ENCODE results near the gene PCED1B.

Gene PCED1B

DNA sequence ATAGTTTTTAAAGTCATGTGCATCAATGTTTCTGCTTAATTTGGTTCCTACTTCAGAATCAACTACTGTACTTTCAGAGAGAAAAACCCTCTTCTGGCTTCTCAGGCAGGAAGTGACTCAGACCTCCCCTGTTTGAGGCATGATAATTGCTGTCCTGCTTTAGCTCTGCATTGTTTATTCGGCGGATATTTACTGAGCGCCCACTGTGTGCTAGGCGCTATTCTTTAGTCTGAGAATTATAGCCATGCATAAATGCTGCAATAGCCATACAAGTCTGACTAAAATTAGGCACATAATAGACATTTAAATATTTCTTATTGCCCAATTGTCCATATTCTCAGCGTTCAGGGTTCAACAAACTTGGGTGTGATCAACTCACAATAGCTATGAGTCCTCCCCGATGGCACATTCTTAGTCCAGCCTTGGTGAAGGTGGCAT is 6.4 kb downstream of the PCED1B start (continued):
- TF ChIP-seq, protein P1, sequence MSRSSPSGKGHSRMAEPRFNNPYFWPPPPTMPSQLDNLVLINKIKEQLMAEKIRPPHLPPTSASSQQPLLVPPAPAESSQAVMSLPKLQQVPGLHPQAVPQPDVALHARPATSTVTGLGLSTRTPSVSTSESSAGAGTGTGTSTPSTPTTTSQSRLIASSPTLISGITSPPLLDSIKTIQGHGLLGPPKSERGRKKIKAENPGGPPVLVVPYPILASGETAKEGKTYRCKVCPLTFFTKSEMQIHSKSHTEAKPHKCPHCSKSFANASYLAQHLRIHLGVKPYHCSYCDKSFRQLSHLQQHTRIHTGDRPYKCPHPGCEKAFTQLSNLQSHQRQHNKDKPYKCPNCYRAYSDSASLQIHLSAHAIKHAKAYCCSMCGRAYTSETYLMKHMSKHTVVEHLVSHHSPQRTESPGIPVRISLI (tag by site-specific recombination; IDR thresholded peaks at IDR 0.05): no peak
- TF ChIP-seq ZIC2 (tag by site-specific recombination; IDR thresholded peaks at IDR 0.05) (peak; percentile 52), TRIM28 (IDR thresholded peaks at IDR 0.05; ENCODE audit: borderline replicate concordance, low read length) (peak; percentile 55; the same call in 1 of the 2 replicates), ZBTB17 (tag by site-specific recombination; IDR thresholded peaks at IDR 0.05) (peak; percentile 55), SP7 (tag by site-specific recombination; IDR thresholded peaks at IDR 0.05) (peak; percentile 92), ZNF629 (tag by site-specific recombination; IDR thresholded peaks at IDR 0.05) (0 out of 2 replicates have a peak, but pooled peaks have one; percentile 32), ZXDB (tag by site-specific recombination; IDR thresholded peaks at IDR 0.05) (no peak), GLIS1 (tag by site-specific recombination; IDR thresholded peaks at IDR 0.05) (peak; percentile 89), ZNF24 (tag by site-specific recombination; IDR thresholded peaks at IDR 0.05) (peak; percentile 43; the same call in 1 of the 2 replicates), ZNF140 (tag by site-specific recombination; IDR thresholded peaks at IDR 0.05) (no peak), ZNF366 (tag by site-specific recombination; conservative IDR thresholded peaks at IDR 0.05) (0 out of 2 replicates have a peak, but pooled peaks have one; percentile 28), ZNF660 (tag by site-specific recombination; IDR thresholded peaks at IDR 0.05) (peak; percentile 97)
- TF ChIP-seq, protein P2, sequence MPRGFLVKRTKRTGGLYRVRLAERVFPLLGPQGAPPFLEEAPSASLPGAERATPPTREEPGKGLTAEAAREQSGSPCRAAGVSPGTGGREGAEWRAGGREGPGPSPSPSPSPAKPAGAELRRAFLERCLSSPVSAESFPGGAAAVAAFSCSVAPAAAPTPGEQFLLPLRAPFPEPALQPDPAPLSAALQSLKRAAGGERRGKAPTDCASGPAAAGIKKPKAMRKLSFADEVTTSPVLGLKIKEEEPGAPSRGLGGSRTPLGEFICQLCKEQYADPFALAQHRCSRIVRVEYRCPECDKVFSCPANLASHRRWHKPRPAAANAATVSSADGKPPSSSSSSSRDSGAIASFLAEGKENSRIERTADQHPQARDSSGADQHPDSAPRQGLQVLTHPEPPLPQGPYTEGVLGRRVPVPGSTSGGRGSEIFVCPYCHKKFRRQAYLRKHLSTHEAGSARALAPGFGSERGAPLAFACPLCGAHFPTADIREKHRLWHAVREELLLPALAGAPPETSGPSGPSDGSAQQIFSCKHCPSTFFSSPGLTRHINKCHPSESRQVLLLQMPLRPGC (tag by site-specific recombination; IDR thresholded peaks at IDR 0.05): peak; percentile 51; the same call in 1 of the 2 replicates

DNA sequence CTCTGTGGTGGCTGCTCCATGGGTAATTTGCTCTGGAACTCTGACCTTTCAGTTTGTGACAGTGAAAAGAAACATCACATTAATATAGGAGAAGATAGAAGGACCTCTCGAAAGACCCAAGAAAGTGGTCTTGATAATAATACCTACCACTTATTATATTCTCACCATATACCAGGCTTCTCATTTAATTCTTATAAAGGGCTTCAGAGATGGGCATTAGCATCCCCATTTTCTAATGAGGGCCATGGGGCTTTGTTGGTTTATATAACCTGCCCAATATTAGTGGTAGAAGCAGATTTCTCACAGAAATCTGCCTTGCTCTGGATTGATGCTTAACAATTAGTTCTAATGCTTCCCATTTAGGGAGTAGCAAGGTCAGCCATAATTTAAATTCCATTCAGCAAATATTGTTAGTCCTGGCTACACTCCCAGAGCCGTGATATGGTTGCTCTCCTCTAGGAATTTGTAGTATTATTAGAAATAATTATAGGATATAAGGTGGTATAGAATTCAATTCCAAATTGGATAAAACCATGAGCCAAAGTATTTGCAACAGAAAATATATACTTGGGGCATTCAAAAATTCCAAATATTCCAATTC is 7.8 kb downstream of the PCED1B start:
- POLR2A ChIA-PET: no interaction called here
- no peak for TF ChIP-seq ZFP3 (tag by site-specific recombination; IDR thresholded peaks at IDR 0.05; ENCODE audit: low read depth)
- no peak for TF ChIP-seq KLF8 (tag by site-specific recombination; IDR thresholded peaks at IDR 0.05)
- 0 out of 2 replicates have a peak, but pooled peaks have one; percentile 50 for TF ChIP-seq WT1 (tag by site-specific recombination; IDR thresholded peaks at IDR 0.05)
- no peak overlapping the region for H3K27ac ChIP-seq (ENCODE audit: extremely low read depth, low read depth, low read length)
- H3K4me3 ChIP-seq (ENCODE audit: low read depth, low read length): no peak overlapping the region
- no peaks in the 10 kb centered on the region for H3K9me3 ChIP-seq (ENCODE audit: control insufficient read depth, insufficient read depth, low read depth, low read length)
- CTCF ChIA-PET: interaction anchor here (2.1 kb wide), 1 partner anchor 8 kb away, joined by 5 read pairs; no protein-coding TSS in a partner anchor
- peaks cover 18% of the 10 kb centered on the region for H3K4me1 ChIP-seq (ENCODE audit: control insufficient read depth, insufficient read depth, low read length)
- no peaks in the 10 kb centered on the region for H3K36me3 ChIP-seq (ENCODE audit: control insufficient read depth in 2 of 2, insufficient read depth in 1 of 2, low read length in 2 of 2)

DNA sequence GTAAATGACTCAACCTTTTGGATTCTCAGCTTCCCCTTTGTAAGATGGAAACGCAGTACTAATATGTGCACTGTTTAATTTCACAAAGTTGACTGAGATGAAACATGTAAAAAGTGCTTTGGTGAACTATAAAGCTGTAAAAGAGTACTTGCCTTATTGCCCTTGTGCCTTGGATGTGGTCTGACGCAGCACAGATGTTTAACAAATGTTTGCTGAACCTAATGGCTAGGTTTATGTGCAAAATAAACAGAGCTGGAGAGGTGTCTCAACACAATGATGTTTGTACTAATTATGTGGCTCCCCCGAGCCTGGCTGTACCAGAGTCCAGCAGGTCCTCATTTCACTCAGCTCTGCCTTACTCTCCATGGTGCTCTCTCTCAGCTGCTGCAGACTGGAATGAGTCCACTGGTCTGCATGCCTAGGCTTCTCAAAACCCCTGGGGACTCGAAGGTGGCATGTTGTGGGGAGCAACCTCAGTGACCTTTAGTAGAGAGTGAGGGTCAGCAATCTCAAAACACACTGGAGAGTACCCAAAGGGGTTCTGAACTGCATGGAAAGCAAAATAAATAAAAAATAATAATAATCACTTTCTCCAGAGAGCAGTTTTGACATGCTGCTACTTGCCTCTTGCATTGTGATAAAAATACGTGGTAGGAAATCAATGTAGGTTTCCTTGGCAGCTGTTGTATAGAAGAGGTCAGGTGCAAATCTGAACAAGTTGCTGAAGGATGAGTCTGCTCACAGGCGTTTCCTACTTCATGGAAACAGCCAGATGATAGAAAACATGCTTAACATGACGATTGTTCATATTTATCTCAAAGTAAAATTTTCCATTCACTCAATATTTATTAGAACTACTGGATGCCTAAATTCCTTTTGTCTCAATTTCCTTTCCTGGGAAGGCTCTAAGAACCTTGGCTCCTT is 8.9 kb downstream of the PCED1B start:
- CTCF ChIA-PET: no interaction called here
- no peak overlapping the region for H3K4me3 ChIP-seq (ENCODE audit: low read depth, low read length)
- TF ChIP-seq ZNF629 (tag by site-specific recombination; IDR thresholded peaks at IDR 0.05) (peak; percentile 41; the same call in 1 of the 2 replicates), ZNF146 (tag by site-specific recombination; IDR thresholded peaks at IDR 0.05) (0 out of 2 replicates have a peak, but pooled peaks have one; percentile 12), SP7 (tag by site-specific recombination; IDR thresholded peaks at IDR 0.05) (peak; percentile 94), GLI2 (tag by site-specific recombination; IDR thresholded peaks at IDR 0.05; ENCODE audit: borderline replicate concordance, low read depth) (peak; percentile 76; the same call in 1 of the 2 replicates), ZNF521 (tag by site-specific recombination; IDR thresholded peaks at IDR 0.05) (no peak), OSR2 (tag by site-specific recombination; IDR thresholded peaks at IDR 0.05) (peak; percentile 75), ZNF426 (tag by site-specific recombination; IDR thresholded peaks at IDR 0.05) (no peak), ZNF133 (tag by site-specific recombination; IDR thresholded peaks at IDR 0.05) (no peak)
- TF ChIP-seq, protein P3, sequence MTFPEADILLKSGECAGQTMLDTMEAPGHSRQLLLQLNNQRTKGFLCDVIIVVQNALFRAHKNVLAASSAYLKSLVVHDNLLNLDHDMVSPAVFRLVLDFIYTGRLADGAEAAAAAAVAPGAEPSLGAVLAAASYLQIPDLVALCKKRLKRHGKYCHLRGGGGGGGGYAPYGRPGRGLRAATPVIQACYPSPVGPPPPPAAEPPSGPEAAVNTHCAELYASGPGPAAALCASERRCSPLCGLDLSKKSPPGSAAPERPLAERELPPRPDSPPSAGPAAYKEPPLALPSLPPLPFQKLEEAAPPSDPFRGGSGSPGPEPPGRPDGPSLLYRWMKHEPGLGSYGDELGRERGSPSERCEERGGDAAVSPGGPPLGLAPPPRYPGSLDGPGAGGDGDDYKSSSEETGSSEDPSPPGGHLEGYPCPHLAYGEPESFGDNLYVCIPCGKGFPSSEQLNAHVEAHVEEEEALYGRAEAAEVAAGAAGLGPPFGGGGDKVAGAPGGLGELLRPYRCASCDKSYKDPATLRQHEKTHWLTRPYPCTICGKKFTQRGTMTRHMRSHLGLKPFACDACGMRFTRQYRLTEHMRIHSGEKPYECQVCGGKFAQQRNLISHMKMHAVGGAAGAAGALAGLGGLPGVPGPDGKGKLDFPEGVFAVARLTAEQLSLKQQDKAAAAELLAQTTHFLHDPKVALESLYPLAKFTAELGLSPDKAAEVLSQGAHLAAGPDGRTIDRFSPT (tag by site-specific recombination; IDR thresholded peaks at IDR 0.05): no peak

More for the DNA sequence above, 8.9 kb downstream of the PCED1B start:
- no peak overlapping the region for H3K27ac ChIP-seq (ENCODE audit: extremely low read depth, low read depth, low read length)
- peaks cover 15% of the 10 kb centered on the region for H3K4me1 ChIP-seq (ENCODE audit: control insufficient read depth, insufficient read depth, low read length)
- no peaks in the 10 kb centered on the region for H3K9me3 ChIP-seq (ENCODE audit: control insufficient read depth, insufficient read depth, low read depth, low read length)
- POLR2A ChIA-PET: no interaction called here
- no peaks in the 10 kb centered on the region for H3K36me3 ChIP-seq (ENCODE audit: control insufficient read depth in 2 of 2, insufficient read depth in 1 of 2, low read length in 2 of 2)

Measured in HEK293 (cell line).